SK-N-MC (cell line): ENCODE measurements around the gene TMCO4.

Source experiments
- FOXP2 ChIP-seq: optimal IDR thresholded peaks from 2 replicates; pipeline ENCODE3; 2011; ENCODE audit warnings: mild to moderate bottlenecking, moderate library complexity; ENCODE audit not compliant: insufficient read depth; ENCODE audit errors: extremely low read length, control extremely low read depth
- POLR2AphosphoS5 ChIP-seq: IDR thresholded peaks from 2 replicates; pipeline ENCODE4 v1.6.1; 2012; ENCODE audit warnings: mild to moderate bottlenecking, low read depth, low read length, borderline replicate concordance

DNA sequence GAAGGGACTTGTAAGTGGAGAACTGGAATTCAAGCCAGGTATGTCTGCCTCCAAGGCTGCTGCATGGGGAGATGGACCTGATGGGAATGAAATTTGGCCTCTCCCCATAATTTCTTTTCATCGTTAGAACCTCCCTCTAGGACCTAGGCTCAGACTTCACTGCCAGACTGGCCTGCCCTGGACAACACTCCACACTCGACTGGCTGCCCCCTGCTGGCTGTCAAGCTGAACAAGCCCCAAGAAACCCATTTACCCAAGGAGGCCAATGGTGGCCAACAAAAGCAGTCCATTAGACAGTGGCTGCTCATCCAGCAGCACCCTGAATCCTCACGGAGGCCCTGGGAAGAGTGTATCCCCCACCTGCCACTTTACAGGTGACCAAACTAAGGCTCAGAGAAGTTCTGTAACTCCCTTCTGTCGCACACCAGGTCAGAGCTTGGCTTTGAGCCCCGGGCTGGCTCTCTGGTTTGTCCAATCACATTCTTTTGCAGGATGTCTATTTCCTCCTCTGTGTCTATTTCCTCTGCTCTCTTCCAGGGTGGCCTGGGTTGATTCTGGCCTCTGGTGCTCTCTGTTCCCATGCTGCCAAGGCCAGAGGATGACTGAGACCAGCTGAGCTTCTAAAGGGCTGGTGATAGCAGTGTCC is 11.6 kb upstream of the TMCO4 start:
- TF ChIP-seq FOXP2, result no peak
- TF ChIP-seq POLR2AphosphoS5, result no peak
